ENCODE measurements around the gene ISX. TPM values are rescaled to one million over a fixed set of nuclear protein-coding genes. Genes with fewer than 3 reads are reported as not detected.
"Not testable (repeated sequence)": the region's sequence is repeated elsewhere in the genome, so short reads cannot be mapped to it uniquely, and the experiment has no call there.

Gene ISX
- total RNA-seq, 6 experiments from 2014 or later: not detected

DNA sequence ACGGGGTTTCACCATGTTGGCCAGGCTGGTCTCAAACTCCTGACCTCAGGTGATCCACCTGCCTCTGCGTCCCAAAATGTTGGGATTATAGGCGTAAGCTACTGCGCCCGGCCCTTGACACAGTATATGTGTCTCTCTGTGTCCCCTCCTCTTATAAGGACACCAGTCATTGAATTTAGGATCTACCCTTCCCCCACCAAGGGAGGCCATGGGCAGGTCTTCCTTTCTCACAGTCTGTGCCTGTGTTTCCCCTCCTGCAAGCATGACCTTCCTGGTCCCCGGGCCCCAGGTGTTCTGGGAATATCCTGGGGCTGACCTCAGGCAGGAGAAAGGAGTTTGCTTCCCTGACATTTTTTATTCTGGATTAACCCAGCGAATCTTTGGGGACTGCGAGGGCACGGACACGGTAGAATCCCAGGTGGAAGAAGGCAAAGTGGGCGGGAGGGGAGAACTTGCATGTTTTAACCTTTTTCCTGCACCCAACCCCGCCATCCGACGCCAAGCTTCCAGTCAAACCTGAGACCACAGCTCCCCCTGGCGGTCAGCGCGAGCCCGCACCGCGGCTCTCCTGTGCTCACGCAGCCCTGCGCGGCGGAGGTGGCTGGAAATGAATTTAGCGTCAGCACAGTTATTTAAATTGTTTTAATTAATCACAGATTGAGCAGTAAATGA lies 42.1 kb upstream of the ISX start:
- H3K4me3 Mint-ChIP-seq: no peak overlapping the region
- no peak overlapping the region for H3K27ac Mint-ChIP-seq
- TF ChIP-seq, protein P1, sequence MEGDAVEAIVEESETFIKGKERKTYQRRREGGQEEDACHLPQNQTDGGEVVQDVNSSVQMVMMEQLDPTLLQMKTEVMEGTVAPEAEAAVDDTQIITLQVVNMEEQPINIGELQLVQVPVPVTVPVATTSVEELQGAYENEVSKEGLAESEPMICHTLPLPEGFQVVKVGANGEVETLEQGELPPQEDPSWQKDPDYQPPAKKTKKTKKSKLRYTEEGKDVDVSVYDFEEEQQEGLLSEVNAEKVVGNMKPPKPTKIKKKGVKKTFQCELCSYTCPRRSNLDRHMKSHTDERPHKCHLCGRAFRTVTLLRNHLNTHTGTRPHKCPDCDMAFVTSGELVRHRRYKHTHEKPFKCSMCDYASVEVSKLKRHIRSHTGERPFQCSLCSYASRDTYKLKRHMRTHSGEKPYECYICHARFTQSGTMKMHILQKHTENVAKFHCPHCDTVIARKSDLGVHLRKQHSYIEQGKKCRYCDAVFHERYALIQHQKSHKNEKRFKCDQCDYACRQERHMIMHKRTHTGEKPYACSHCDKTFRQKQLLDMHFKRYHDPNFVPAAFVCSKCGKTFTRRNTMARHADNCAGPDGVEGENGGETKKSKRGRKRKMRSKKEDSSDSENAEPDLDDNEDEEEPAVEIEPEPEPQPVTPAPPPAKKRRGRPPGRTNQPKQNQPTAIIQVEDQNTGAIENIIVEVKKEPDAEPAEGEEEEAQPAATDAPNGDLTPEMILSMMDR (IDR thresholded peaks at IDR 0.05): peak; percentile 73
- no peaks in the 10 kb centered on the region; the same call in 1 of the 2 replicates for H3K27me3 Mint-ChIP-seq (ENCODE audit: insufficient read depth)
- H3K9me3 Mint-ChIP-seq: peaks cover 72% of the 10 kb centered on the region
- H3K36me3 Mint-ChIP-seq (ENCODE audit: low read depth): no peaks in the 10 kb centered on the region
- H3K4me1 Mint-ChIP-seq (ENCODE audit: low read depth): no peaks in the 10 kb centered on the region
- DNase-seq: no peak

DNA sequence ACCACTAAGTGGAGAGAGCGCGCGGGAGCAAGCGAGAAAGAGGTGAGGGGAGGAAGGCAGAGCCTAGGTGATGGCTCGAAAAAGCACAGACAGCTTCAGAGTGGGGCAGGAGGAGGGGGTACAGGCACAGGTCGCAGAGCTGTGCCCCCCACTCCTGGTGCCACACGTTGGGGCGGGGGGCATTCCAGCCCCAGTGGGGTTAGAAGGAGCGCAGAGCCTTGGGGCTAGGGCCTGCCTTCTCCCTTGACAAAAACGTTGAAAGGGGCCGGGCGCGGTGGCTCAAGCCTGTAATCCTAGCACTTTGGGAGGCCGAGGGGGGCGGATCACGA lies 41.6 kb upstream of the ISX start:
- Mint-ChIP-seq H3K36me3 (ENCODE audit: low read depth) (no peaks in the 10 kb centered on the region), H3K9me3 (peaks cover 75% of the 10 kb centered on the region), H3K4me3 (no peak overlapping the region), H3K27me3 (ENCODE audit: insufficient read depth) (no peaks in the 10 kb centered on the region; the same call in 1 of the 2 replicates), H3K4me1 (ENCODE audit: low read depth) (no peaks in the 10 kb centered on the region), H3K27ac (no peak overlapping the region)
- TF ChIP-seq, protein P1 (IDR thresholded peaks at IDR 0.05): 0 out of 2 replicates have a peak, but pooled peaks have one; percentile 20
- DNase-seq: no peak

DNA sequence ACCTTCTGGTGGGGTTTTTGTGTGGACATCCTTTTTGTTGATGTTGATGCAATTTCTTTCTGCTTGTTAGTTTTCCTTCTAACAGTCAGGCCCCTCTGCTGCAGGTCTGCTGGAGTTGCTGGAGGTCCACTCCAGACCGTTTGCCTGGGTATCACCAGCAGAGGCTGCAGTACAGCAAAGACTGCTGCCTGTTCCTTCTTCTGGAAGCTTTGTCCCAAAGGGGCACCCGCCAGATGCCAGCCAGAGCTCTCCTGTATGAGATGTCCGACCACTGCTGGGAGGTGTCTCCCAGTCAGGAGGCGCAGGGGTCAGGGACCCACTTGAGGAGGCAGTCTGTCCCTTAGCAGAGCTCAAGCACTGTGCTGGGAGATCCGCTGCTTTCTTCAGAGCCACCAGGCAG lies 35.8 kb upstream of the ISX start:
- peaks cover 78% of the 10 kb centered on the region for H3K9me3 Mint-ChIP-seq
- not testable (repeated sequence) for H3K4me1 Mint-ChIP-seq (ENCODE audit: low read depth); DNase-seq

DNA sequence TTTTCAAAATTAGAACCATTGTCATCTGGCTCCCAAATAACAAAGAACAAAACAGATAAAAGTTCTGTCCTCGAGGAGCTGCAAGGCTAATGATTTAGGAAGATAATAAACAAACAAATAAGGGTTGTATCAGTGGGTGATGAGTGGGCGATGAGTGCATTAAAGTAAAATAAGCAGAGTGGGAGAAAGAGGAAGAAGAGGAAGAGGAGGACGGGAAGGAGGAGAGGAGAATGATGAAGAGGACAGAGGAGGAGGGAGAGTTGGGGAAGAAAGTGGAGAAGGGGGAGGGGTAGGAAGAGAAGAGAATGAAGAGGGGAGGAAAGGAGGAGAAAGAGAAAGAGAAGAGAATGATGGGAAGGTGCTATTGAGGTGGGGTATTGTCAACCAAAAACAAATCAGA lies 33.4 kb upstream of the ISX start:
- TF ChIP-seq, protein P1 (IDR thresholded peaks at IDR 0.05): no peak
- peaks cover 2% of the 10 kb centered on the region; the same call in 1 of the 2 replicates for H3K27me3 Mint-ChIP-seq (ENCODE audit: insufficient read depth)
- no peak for DNase-seq

More for the DNA sequence above, 35.8 kb upstream of the ISX start:
- not testable (repeated sequence) for H3K27ac Mint-ChIP-seq; H3K36me3 Mint-ChIP-seq (ENCODE audit: low read depth); H3K27me3 Mint-ChIP-seq (ENCODE audit: insufficient read depth); H3K4me3 Mint-ChIP-seq

DNA sequence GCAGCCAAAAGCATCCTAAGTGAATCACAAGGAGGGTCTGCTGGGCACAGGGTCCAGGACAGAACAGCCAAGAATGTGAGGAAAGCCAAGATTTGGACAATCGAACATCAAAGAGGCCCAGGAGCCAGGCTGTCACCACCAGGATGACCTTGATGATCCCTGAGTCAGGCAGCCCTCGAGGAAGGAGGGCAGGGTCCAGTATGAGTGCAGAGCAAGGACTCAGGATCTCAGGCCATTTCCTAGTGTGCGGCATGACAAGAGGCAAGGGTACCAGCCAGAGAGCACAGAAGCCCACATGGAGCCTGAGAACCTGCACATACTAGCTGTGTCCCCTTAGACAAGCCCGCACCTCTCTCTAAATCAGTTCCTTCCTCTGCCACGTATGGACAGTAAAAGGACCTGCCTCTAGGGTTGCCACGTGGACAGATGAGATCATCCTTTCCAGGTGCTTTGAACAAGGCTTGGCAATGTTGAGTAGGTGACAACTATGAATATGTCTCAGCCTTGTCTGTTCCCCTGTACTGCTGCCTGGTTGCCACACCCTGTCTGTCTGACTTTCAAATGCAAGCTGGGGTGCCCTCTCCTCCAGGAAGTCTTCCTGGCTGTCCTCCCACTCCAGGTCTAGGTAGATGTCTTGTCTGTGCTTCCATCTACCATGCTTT lies 32.2 kb upstream of the ISX start:
- DNase-seq: no peak
- peaks cover 89% of the 10 kb centered on the region for H3K9me3 Mint-ChIP-seq
- H3K4me1 Mint-ChIP-seq (ENCODE audit: low read depth): no peaks in the 10 kb centered on the region
- TF ChIP-seq, protein P1 (IDR thresholded peaks at IDR 0.05): no peak
- no peak overlapping the region for H3K4me3 Mint-ChIP-seq
- H3K27me3 Mint-ChIP-seq (ENCODE audit: insufficient read depth): peaks cover 2% of the 10 kb centered on the region; the same call in 1 of the 2 replicates
- H3K36me3 Mint-ChIP-seq (ENCODE audit: low read depth): peaks cover 14% of the 10 kb centered on the region
- no peak overlapping the region for H3K27ac Mint-ChIP-seq

More for the DNA sequence above, 33.4 kb upstream of the ISX start:
- H3K9me3 Mint-ChIP-seq: peaks cover 90% of the 10 kb centered on the region
- H3K36me3 Mint-ChIP-seq (ENCODE audit: low read depth): peaks cover 11% of the 10 kb centered on the region
- H3K27ac Mint-ChIP-seq: no peak overlapping the region
- no peaks in the 10 kb centered on the region for H3K4me1 Mint-ChIP-seq (ENCODE audit: low read depth)
- no peak overlapping the region for H3K4me3 Mint-ChIP-seq

DNA sequence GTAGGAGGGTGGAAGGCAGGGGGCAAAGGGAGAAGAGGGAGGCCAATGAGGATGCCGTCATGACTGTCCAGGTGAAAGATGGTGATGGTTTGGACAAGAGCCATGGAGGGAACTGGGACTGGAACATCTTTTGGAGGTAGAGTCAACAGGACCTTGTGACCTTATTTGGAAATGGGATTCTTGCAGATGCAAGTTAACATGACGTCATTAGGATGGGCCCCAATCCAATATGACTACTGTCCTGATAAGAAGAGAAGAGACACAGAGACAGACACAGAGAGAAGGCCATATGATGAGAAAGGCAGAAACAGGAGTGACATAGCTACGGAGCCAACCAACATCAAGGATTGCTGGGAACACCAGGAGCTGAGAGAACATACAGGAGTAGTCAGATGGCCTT lies 31.0 kb upstream of the ISX start:
- Mint-ChIP-seq H3K27ac (no peak overlapping the region), H3K4me3 (no peak overlapping the region), H3K9me3 (peaks cover 87% of the 10 kb centered on the region), H3K36me3 (ENCODE audit: low read depth) (peaks cover 14% of the 10 kb centered on the region), H3K4me1 (ENCODE audit: low read depth) (no peaks in the 10 kb centered on the region), H3K27me3 (ENCODE audit: insufficient read depth) (peaks cover 2% of the 10 kb centered on the region; the same call in 1 of the 2 replicates)
- no peak for DNase-seq
- TF ChIP-seq, protein P1 (IDR thresholded peaks at IDR 0.05): no peak

All from HFFc6 (cell line).